ENCODE measurements around the gene CIBAR2.

Gene CIBAR2

DNA sequence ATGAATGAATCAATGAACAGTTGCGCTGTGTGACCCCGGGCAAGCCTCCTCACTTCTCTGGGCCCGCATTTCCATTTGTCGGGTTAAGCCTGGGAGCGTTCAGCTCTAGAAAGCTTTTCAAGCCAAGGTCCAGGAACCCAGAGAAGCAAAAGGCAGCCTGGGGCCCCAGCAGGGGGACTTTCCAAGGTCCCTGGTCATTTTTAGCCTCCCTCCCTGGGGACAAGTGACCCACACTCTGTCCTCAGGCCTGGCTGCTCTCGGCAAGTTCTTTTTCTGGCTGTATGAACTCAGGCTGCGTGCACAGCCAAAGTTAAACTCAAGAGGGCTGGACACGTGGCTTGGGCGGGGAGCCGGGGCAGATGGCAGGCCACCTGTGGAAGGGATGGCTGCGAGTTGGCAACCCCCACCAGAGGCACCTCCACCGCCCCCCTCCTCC, 41.4 kb upstream of the CIBAR2 start:
- Histone ChIP-seq H3K4me2 (ENCODE audit: low read length, poor library complexity, severe bottlenecking) (no peak overlapping the region), H3K9ac (ENCODE audit: low read length) (no peak overlapping the region), H2AFZ (ENCODE audit: low read depth, low read length) (no peak overlapping the region), H3K4me1 (ENCODE audit: control insufficient read depth, insufficient read depth, low read depth, low read length) (peaks cover 27% of the 10 kb centered on the region), H4K8ac (ENCODE audit: low read length) (no peak overlapping the region), H2AK5ac (ENCODE audit: low read length, severe bottlenecking) (peak overlapping the region; percentile 19), H2BK5ac (ENCODE audit: low read depth, low read length, poor library complexity, severe bottlenecking) (no peak overlapping the region), H3K27me3 (ENCODE audit: control insufficient read depth in 1 of 2, insufficient read depth in 1 of 2, low read length in 2 of 2) (no peaks in the 10 kb centered on the region), H3K27ac (ENCODE audit: low read length, poor library complexity, severe bottlenecking) (no peak overlapping the region), H3K23ac (ENCODE audit: low read length in 2 of 2) (no peak overlapping the region), H3K36me3 (ENCODE audit: control insufficient read depth in 1 of 2, insufficient read depth in 2 of 2, low read depth in 1 of 2, low read length in 2 of 2) (no peaks in the 10 kb centered on the region), H2BK12ac (ENCODE audit: low read length in 2 of 2) (no peak overlapping the region), H3K18ac (ENCODE audit: low read depth in 1 of 2, low read length in 2 of 2) (peak overlapping the region; percentile 24 to 34), H3K4ac (ENCODE audit: low read depth in 1 of 2, low read length in 2 of 2) (no peak overlapping the region), H3K14ac (ENCODE audit: low read length in 2 of 2) (peak overlapping the region in 1 of 2 experiments; percentile 37), H4K91ac (ENCODE audit: low read length) (peak overlapping the region; percentile 16), H2BK120ac (ENCODE audit: low read depth, low read length) (no peak overlapping the region), H3K9me3 (ENCODE audit: control insufficient read depth, low read length) (no peaks in the 10 kb centered on the region), H2BK15ac (ENCODE audit: low read depth, poor library complexity, severe bottlenecking) (peak overlapping the region; percentile 2), H3K4me3 (ENCODE audit: insufficient read depth in 1 of 2, low read depth in 1 of 2, low read length in 2 of 2) (no peak overlapping the region), H3K79me1 (replicated peaks; ENCODE audit: low read length, poor library complexity, severe bottlenecking) (no peaks in the 10 kb centered on the region)
- no peak for DNase-seq
- WGBS = 82% methylated on average over 12 of the region's 12 CpGs

DNA sequence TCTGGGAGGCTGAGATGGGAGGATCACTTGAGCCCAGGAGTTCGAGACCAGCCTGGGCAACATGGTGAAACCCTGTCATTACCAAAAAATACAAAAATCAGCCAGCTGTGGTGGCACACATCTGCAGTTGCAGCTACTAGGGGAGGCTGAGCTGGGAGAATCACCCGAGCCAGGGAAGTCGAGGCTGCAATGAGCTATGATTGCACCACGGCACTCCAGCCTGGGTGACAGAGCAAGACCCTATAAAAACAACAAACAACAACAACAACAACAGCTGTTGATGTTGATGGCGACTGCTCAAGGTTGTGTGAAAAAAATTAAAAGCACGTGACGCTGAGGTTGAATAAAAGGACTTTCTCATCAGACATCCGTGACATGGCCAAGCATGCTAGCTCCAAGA, 40.8 kb upstream of the CIBAR2 start:
- Histone ChIP-seq H3K36me3 (ENCODE audit: control insufficient read depth in 1 of 2, insufficient read depth in 2 of 2, low read depth in 1 of 2, low read length in 2 of 2) (no peaks in the 10 kb centered on the region), H3K27ac (ENCODE audit: low read length, poor library complexity, severe bottlenecking) (no peak overlapping the region), H3K27me3 (ENCODE audit: control insufficient read depth in 1 of 2, insufficient read depth in 1 of 2, low read length in 2 of 2) (no peaks in the 10 kb centered on the region), H3K4ac (ENCODE audit: low read depth in 1 of 2, low read length in 2 of 2) (no peak overlapping the region), H3K9me3 (ENCODE audit: control insufficient read depth, low read length) (no peaks in the 10 kb centered on the region), H2BK12ac (ENCODE audit: low read length in 2 of 2) (no peak overlapping the region), H3K9ac (ENCODE audit: low read length) (no peak overlapping the region), H3K18ac (ENCODE audit: low read depth in 1 of 2, low read length in 2 of 2) (peak overlapping the region in 1 of 2 experiments; percentile 1), H2BK120ac (ENCODE audit: low read depth, low read length) (no peak overlapping the region), H3K4me3 (ENCODE audit: insufficient read depth in 1 of 2, low read depth in 1 of 2, low read length in 2 of 2) (no peak overlapping the region), H3K79me1 (replicated peaks; ENCODE audit: low read length, poor library complexity, severe bottlenecking) (no peaks in the 10 kb centered on the region), H3K23ac (ENCODE audit: low read length in 2 of 2) (no peak overlapping the region), H4K8ac (ENCODE audit: low read length) (no peak overlapping the region), H2BK15ac (ENCODE audit: low read depth, poor library complexity, severe bottlenecking) (no peak overlapping the region), H2AFZ (ENCODE audit: low read depth, low read length) (no peak overlapping the region), H2AK5ac (ENCODE audit: low read length, severe bottlenecking) (no peak overlapping the region), H3K4me1 (ENCODE audit: control insufficient read depth, insufficient read depth, low read depth, low read length) (peaks cover 21% of the 10 kb centered on the region), H2BK5ac (ENCODE audit: low read depth, low read length, poor library complexity, severe bottlenecking) (no peak overlapping the region), H3K14ac (ENCODE audit: low read length in 2 of 2) (no peak overlapping the region), H3K4me2 (ENCODE audit: low read length, poor library complexity, severe bottlenecking) (no peak overlapping the region), H4K91ac (ENCODE audit: low read length) (no peak overlapping the region)
- 93% methylated on average over 5 of the region's 8 CpGs for WGBS
- no peak for DNase-seq

DNA sequence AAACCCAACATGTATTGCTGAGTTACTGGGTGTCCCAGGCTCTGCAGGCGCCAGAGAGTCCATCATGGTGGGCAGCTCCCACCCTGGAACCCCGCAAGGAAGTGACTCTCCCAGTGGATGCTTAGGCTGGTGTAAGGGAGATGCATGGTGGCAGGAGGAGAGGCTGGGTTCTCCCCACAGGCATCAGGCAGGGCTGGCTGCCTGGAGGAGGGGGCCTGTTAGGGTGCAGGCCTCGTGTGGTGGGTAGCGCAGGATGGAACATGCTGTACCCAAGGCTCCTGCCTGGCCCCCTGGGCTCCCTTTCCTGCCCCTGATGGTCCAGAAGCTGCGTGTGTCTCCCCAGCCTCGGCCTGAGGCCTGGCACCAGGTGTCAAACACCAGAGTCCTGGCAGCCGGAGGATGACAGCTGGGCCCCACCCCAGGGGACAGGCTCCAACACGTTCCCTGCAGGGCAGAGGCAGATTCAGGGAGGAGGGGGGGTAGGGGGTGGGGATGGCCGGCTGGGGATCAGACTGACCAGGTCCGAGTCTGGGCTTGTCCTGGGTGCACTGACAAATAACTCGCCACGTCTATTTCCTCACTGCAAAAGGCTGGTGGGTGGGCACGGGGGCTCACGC, 40.2 kb upstream of the CIBAR2 start:
- H2BK15ac ChIP-seq (ENCODE audit: low read depth, poor library complexity, severe bottlenecking) = peak overlapping the region; percentile 44
- H3K9me3 ChIP-seq (ENCODE audit: control insufficient read depth, low read length) = no peaks in the 10 kb centered on the region
- no peaks in the 10 kb centered on the region for H3K79me1 ChIP-seq (replicated peaks; ENCODE audit: low read length, poor library complexity, severe bottlenecking)
- peaks cover 17% of the 10 kb centered on the region for H3K4me1 ChIP-seq (ENCODE audit: control insufficient read depth, insufficient read depth, low read depth, low read length)
- peak overlapping the region; percentile 25 for H2AK5ac ChIP-seq (ENCODE audit: low read length, severe bottlenecking)
- no peak overlapping the region for H2AFZ ChIP-seq (ENCODE audit: low read depth, low read length)
- H3K27ac ChIP-seq (ENCODE audit: low read length, poor library complexity, severe bottlenecking) = no peak overlapping the region
- no peak overlapping the region for H2BK5ac ChIP-seq (ENCODE audit: low read depth, low read length, poor library complexity, severe bottlenecking)
- DNase-seq = no peak
- no peak overlapping the region for H3K4me3 ChIP-seq (ENCODE audit: insufficient read depth in 1 of 2, low read depth in 1 of 2, low read length in 2 of 2)
- no peaks in the 10 kb centered on the region for H3K27me3 ChIP-seq (ENCODE audit: control insufficient read depth in 1 of 2, insufficient read depth in 1 of 2, low read length in 2 of 2)
- H4K91ac ChIP-seq (ENCODE audit: low read length) = peak overlapping the region; percentile 55
- H3K36me3 ChIP-seq (ENCODE audit: control insufficient read depth in 1 of 2, insufficient read depth in 2 of 2, low read depth in 1 of 2, low read length in 2 of 2) = no peaks in the 10 kb centered on the region
- WGBS = 86% methylated on average over 14 of the region's 14 CpGs
- H3K23ac ChIP-seq (ENCODE audit: low read length in 2 of 2) = peak overlapping the region in 1 of 2 experiments; percentile 9
- peak overlapping the region; percentile 42 to 96 for H2BK12ac ChIP-seq (ENCODE audit: low read length in 2 of 2)
- H3K4ac ChIP-seq (ENCODE audit: low read depth in 1 of 2, low read length in 2 of 2) = peak overlapping the region; percentile 54 to 55
- no peak overlapping the region for H2BK120ac ChIP-seq (ENCODE audit: low read depth, low read length)
- H3K18ac ChIP-seq (ENCODE audit: low read depth in 1 of 2, low read length in 2 of 2) = peak overlapping the region; percentile 23 to 44
- peak overlapping the region; percentile 59 for H4K8ac ChIP-seq (ENCODE audit: low read length)
- H3K9ac ChIP-seq (ENCODE audit: low read length) = no peak overlapping the region
- peak overlapping the region in 1 of 2 experiments; percentile 55 for H3K14ac ChIP-seq (ENCODE audit: low read length in 2 of 2)
- no peak overlapping the region for H3K4me2 ChIP-seq (ENCODE audit: low read length, poor library complexity, severe bottlenecking)

DNA sequence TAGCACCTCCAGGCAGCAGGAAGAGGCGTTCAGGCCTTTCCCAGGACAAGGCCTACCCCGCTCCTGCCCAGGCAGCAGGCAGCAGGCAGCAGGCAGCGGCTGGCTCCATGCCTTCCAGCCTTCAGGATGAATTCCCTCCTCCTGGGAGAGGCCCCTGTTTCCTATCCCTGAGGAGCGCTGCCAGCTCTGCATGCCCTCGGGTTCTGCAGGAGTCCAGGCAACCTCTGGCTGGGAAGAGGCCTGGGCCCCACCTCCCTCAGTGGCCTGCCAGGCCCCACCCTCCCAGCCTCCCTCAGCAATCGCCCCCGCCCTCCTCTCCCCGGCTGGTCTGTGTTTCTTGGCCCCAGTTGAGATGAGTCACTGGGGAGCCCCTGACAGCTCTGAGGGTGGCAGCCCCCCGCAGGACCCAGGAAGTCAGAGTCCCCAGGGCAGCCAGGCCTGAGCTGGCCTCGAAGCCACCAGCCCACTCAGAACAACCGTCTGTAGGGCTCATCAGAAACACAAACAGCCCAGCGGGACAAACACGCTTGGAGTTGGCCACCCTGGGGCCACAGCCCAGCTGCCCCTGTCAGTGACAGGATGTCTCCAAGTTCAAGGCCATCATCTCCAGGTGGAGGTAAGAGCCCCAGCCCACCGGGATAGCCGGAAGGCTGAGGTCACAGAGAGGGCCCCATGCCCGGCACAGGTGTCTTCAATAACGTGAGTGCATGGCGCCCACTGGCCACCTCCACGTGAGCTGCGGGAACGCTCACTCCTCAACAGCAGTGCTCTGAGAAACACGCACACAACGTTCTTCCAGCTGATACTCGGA, 39.5 kb upstream of the CIBAR2 start:
- H3K14ac ChIP-seq (ENCODE audit: low read length in 2 of 2) = peak overlapping the region in 1 of 2 experiments; percentile 93
- no peak overlapping the region for H3K4me2 ChIP-seq (ENCODE audit: low read length, poor library complexity, severe bottlenecking)
- H3K18ac ChIP-seq (ENCODE audit: low read depth in 1 of 2, low read length in 2 of 2) = peak overlapping the region; percentile 38 to 86
- peak overlapping the region; percentile 78 for H2BK120ac ChIP-seq (ENCODE audit: low read depth, low read length)
- H2BK15ac ChIP-seq (ENCODE audit: low read depth, poor library complexity, severe bottlenecking) = peak overlapping the region; percentile 66
- peak overlapping the region; percentile 85 for H4K8ac ChIP-seq (ENCODE audit: low read length)
- peak overlapping the region; percentile 72 to 98 for H2BK12ac ChIP-seq (ENCODE audit: low read length in 2 of 2)
- H2AK5ac ChIP-seq (ENCODE audit: low read length, severe bottlenecking) = peak overlapping the region; percentile 25
- no peaks in the 10 kb centered on the region for H3K79me1 ChIP-seq (replicated peaks; ENCODE audit: low read length, poor library complexity, severe bottlenecking)
- no peak overlapping the region for H2BK5ac ChIP-seq (ENCODE audit: low read depth, low read length, poor library complexity, severe bottlenecking)
- H3K4ac ChIP-seq (ENCODE audit: low read depth in 1 of 2, low read length in 2 of 2) = peak overlapping the region; percentile 55 to 90
- H3K27me3 ChIP-seq (ENCODE audit: control insufficient read depth in 1 of 2, insufficient read depth in 1 of 2, low read length in 2 of 2) = no peaks in the 10 kb centered on the region
- H3K4me1 ChIP-seq (ENCODE audit: control insufficient read depth, insufficient read depth, low read depth, low read length) = peaks cover 21% of the 10 kb centered on the region
- 60% methylated on average over 24 of the region's 24 CpGs for WGBS
- H3K9ac ChIP-seq (ENCODE audit: low read length) = peak overlapping the region; percentile 43
- H3K36me3 ChIP-seq (ENCODE audit: control insufficient read depth in 1 of 2, insufficient read depth in 2 of 2, low read depth in 1 of 2, low read length in 2 of 2) = no peaks in the 10 kb centered on the region
- H4K91ac ChIP-seq (ENCODE audit: low read length) = peak overlapping the region; percentile 93
- no peaks in the 10 kb centered on the region for H3K9me3 ChIP-seq (ENCODE audit: control insufficient read depth, low read length)
- DNase-seq = peak; percentile 75
- peak overlapping the region in 1 of 2 experiments; percentile 85 for H3K23ac ChIP-seq (ENCODE audit: low read length in 2 of 2)
- H2AFZ ChIP-seq (ENCODE audit: low read depth, low read length) = no peak overlapping the region
- no peak overlapping the region for H3K4me3 ChIP-seq (ENCODE audit: insufficient read depth in 1 of 2, low read depth in 1 of 2, low read length in 2 of 2)
- peak overlapping the region; percentile 17 for H3K27ac ChIP-seq (ENCODE audit: low read length, poor library complexity, severe bottlenecking)
